ENCODE data around the gene SMIM27. TPM values are rescaled to one million over a fixed set of nuclear protein-coding genes. Genes with fewer than 3 reads are reported as not detected.
A peak's percentile ranks its signal among the peaks of the same experiment; 100 is the strongest.

Gene SMIM27
- total RNA-seq, 1 donor from 2014 or later = 12.3 TPM

DNA sequence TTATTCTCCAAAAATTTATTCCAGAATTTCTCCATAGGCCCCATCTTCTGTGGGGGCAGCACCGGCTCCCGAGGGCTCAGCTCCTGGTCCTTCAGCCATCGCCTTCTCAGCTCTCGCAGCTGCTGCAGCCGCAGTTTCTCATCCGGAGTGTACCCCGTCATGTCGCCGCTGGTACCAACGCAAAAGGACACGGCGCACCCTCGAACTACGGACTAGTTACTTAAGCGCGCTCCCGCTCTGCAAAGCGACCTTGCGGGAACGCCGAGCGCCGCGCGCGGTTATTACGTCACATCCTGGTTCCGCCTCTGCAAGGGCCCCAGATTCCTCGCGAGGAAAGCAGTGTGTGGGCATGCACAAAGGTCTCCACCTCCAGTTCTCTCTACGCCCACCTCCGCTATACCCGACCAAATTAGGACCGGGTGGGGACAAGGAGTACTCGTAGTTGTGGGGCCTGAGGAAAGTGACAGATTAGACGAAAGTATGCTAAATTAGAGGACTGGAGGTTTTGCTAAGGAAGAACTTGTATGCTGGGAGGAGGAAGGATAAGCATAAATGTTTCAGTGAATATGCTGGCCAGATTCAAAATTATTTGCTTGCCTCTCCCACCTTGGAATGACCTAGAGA, 20.9 kb downstream of the SMIM27 start, which contains the start of gene NDUFB6:
Gene NDUFB6, minus strand, starts transcription at position 260 of the 624 bp plus-strand sequence. Its CDS starts 99 bp downstream, at position 161.
- DNase-seq = peak; percentile 97
- Histone ChIP-seq H3K4me1 (peaks cover 23% of the 10 kb centered on the region), H3K36me3 (peaks cover 2% of the 10 kb centered on the region), H3K9me3 (no peaks in the 10 kb centered on the region), H3K27me3 (ENCODE audit: low read depth) (no peaks in the 10 kb centered on the region), H3K27ac (peak within 1 kb of the TSS; percentile 93), H3K4me3 (peak within 1 kb of the TSS; percentile 97)
- ATAC-seq = peak; percentile 98 to 99
- TF ChIP-seq, protein P1, sequence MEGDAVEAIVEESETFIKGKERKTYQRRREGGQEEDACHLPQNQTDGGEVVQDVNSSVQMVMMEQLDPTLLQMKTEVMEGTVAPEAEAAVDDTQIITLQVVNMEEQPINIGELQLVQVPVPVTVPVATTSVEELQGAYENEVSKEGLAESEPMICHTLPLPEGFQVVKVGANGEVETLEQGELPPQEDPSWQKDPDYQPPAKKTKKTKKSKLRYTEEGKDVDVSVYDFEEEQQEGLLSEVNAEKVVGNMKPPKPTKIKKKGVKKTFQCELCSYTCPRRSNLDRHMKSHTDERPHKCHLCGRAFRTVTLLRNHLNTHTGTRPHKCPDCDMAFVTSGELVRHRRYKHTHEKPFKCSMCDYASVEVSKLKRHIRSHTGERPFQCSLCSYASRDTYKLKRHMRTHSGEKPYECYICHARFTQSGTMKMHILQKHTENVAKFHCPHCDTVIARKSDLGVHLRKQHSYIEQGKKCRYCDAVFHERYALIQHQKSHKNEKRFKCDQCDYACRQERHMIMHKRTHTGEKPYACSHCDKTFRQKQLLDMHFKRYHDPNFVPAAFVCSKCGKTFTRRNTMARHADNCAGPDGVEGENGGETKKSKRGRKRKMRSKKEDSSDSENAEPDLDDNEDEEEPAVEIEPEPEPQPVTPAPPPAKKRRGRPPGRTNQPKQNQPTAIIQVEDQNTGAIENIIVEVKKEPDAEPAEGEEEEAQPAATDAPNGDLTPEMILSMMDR (IDR thresholded peaks at IDR 0.05) = no peak
- intact Hi-C loops (cut with DNase I) = no loop called here

DNA sequence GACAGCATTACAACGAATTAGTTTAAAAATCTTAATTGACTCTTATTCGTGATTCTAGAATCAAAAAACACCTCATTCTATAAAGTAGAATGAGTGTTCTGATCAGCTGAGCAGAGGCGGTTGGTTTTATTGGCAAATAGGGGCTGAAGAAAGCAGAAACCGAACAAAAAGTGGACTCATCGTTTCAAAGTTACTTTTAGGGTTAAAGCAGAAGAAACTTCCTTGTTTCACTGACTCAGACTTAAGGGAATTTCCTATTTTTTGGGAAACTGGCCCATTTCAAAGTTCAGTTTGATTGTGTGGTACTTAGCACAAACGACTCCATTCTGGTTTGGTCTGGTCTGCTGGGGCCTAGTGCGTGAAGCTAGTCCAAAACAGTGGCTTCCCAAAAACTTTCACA, 21.7 kb downstream of the SMIM27 start:
- Histone ChIP-seq H3K36me3 (no peaks in the 10 kb centered on the region), H3K27ac (peak overlapping the region; percentile 93), H3K9me3 (no peaks in the 10 kb centered on the region), H3K27me3 (ENCODE audit: low read depth) (no peaks in the 10 kb centered on the region), H3K4me3 (peak overlapping the region; percentile 97), H3K4me1 (peaks cover 23% of the 10 kb centered on the region)
- DNase-seq (no peak), ATAC-seq (no peak)
- intact Hi-C loops (cut with DNase I) = no loop called here
- TF ChIP-seq, protein P1 (IDR thresholded peaks at IDR 0.05) = no peak

DNA sequence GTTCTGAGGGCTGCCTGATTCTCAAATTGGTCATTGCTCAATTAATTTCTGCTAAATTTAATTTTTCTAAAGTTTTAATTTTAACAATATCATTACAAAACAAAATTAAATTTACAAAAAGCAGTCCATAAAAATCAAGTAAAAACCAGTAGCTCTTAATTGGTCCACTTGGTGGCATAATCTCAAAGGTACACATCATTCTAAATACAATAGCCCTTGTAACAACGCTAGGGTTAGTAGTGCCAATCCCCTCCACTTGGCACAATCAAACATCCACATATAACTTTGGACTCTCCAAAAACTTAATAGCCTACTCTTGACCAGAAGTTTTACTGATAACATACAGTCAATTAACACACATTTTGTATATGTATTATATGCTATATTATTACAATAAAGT, 22.7 kb downstream of the SMIM27 start:
- TF ChIP-seq, protein P1 (IDR thresholded peaks at IDR 0.05) = no peak
- Histone ChIP-seq H3K36me3 (no peaks in the 10 kb centered on the region), H3K9me3 (no peaks in the 10 kb centered on the region), H3K27ac (no peak overlapping the region), H3K4me1 (peaks cover 23% of the 10 kb centered on the region), H3K4me3 (no peak overlapping the region), H3K27me3 (ENCODE audit: low read depth) (no peaks in the 10 kb centered on the region)
- ATAC-seq (no peak), DNase-seq (no peak)
- intact Hi-C loops (cut with DNase I) = no loop called here

DNA sequence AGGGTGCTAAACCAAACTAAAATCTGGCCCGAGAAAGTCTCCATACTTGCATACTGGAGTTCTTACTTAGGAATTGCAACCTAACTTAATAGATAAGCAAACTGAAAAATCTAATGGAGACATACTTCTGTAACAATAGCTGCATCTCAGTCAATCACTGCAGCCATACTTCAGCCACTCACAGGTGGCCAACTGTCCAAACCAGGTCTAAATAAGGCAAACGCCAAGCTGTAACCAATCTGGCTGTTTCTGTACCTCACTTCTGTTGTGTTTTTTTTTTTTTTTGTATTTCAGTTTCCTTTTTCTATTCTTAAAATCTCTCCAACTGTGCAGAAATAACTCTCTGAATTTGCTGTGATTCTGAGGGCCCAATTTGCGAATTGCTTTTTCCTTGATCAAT, 25.2 kb downstream of the SMIM27 start:
- H3K9me3 ChIP-seq = no peaks in the 10 kb centered on the region
- intact Hi-C loops (cut with DNase I) = no loop called here

DNA sequence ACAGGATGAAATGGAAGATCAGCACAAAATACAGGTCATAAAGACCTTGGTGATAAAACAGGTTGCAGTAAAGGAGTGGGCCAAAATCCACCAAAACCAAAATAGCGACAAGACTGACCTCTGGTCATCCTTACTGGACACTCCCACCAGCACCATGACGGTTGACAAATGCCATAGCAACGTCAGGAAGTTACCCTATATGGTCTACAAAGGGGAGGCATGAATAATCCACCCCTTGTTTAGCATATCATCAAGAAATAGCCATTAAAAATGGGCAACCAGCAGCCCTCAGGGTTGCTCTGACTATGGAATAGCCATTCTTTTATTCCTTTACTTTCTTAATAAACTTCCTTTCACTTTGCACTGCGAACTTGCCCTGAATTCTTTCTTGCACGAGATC, 26.8 kb downstream of the SMIM27 start:
- H3K9me3 ChIP-seq = no peaks in the 10 kb centered on the region
- ATAC-seq (no peak), DNase-seq (no peak)
- no peaks in the 10 kb centered on the region for H3K36me3 ChIP-seq
- no peaks in the 10 kb centered on the region for H3K4me1 ChIP-seq
- TF ChIP-seq, protein P1 (IDR thresholded peaks at IDR 0.05) = no peak
- no peaks in the 10 kb centered on the region for H3K27me3 ChIP-seq (ENCODE audit: low read depth)
- H3K27ac ChIP-seq = no peak overlapping the region
- intact Hi-C loops (cut with DNase I) = loop anchor here (2.0 kb wide), 1 partner anchor 200 kb away; no protein-coding TSS in a partner anchor
- H3K4me3 ChIP-seq = no peak overlapping the region

More for the DNA sequence above, 25.2 kb downstream of the SMIM27 start:
- H3K4me3 ChIP-seq = no peak overlapping the region
- no peak for DNase-seq
- ATAC-seq = no peak
- H3K27ac ChIP-seq = no peak overlapping the region
- H3K27me3 ChIP-seq (ENCODE audit: low read depth) = no peaks in the 10 kb centered on the region
- TF ChIP-seq, protein P1 (IDR thresholded peaks at IDR 0.05) = no peak
- H3K4me1 ChIP-seq = peaks cover 7% of the 10 kb centered on the region
- no peaks in the 10 kb centered on the region for H3K36me3 ChIP-seq
